NCI-H1436 (cell line): ENCODE results near the gene DOP1B.
"Not testable (repeated sequence)": the region's sequence is repeated elsewhere in the genome, so short reads cannot be mapped to it uniquely, and the experiment has no call there.

Experiments
- DNase-seq: peaks from one replicate; lab custom pipeline; 2025; lab: John Stamatoyannopoulos, UW

The DOP1B gene

GRCh38 chr21:36171336-36171735 lies 14.7 kb downstream of the DOP1B start:
- no peak for DNase-seq

- DNase-seq = no peak
Observed at GRCh38 chr21:36171741-36172331, 15.2 kb downstream of the DOP1B start.

GRCh38 chr21:36174780-36175179 lies 18.2 kb downstream of the DOP1B start:
- DNase-seq = no peak

GRCh38 chr21:36175771-36176565 lies 19.3 kb downstream of the DOP1B start:
- no peak for DNase-seq

GRCh38 chr21:36178349-36178748 lies 21.7 kb downstream of the DOP1B start:
- DNase-seq = no peak

GRCh38 chr21:36179145-36179544 lies 22.5 kb downstream of the DOP1B start:
- DNase-seq = no peak

GRCh38 chr21:36180963-36181362 lies 24.3 kb downstream of the DOP1B start:
- no peak for DNase-seq

GRCh38 chr21:36183144-36183795 lies 26.6 kb downstream of the DOP1B start:
- no peak for DNase-seq

- DNase-seq = no peak
Observed at GRCh38 chr21:36184545-36184944, 27.9 kb downstream of the DOP1B start.

GRCh38 chr21:36185523-36185922 lies 28.9 kb downstream of the DOP1B start:
- no peak for DNase-seq

GRCh38 chr21:36186081-36186480 lies 29.5 kb downstream of the DOP1B start:
- no peak for DNase-seq

- DNase-seq = no peak
Observed at GRCh38 chr21:36186506-36187399, 30.1 kb downstream of the DOP1B start.

GRCh38 chr21:36188081-36188681 lies 31.6 kb downstream of the DOP1B start:
- no peak for DNase-seq

GRCh38 chr21:36188937-36189336 lies 32.3 kb downstream of the DOP1B start:
- no peak for DNase-seq

- DNase-seq = no peak
Observed at GRCh38 chr21:36190736-36191135, 34.1 kb downstream of the DOP1B start.

- DNase-seq = no peak
Observed at GRCh38 chr21:36193200-36193599, 36.6 kb downstream of the DOP1B start.

GRCh38 chr21:36194024-36194423 lies 37.4 kb downstream of the DOP1B start:
- DNase-seq = no peak

- no peak for DNase-seq
Observed at GRCh38 chr21:36195613-36196012, 39.0 kb downstream of the DOP1B start.

- DNase-seq = no peak
Observed at GRCh38 chr21:36199021-36199420, 42.4 kb downstream of the DOP1B start.

- not testable (repeated sequence) for DNase-seq
Observed at GRCh38 chr21:36199575-36199974, 43.0 kb downstream of the DOP1B start.

- DNase-seq = no peak
Observed at GRCh38 chr21:36200081-36200561, 43.5 kb downstream of the DOP1B start.
